ENCODE data around the gene CFAP52.

Gene CFAP52

GRCh38 chr17:9643611-9644010 is 67.2 kb downstream of the CFAP52 start:
- no peak for TF ChIP-seq CTCF (IDR thresholded peaks at IDR 0.05; ENCODE audit: low read depth, low read length)
- Histone ChIP-seq H3K36me3 (no peaks in the 10 kb centered on the region), H3K9me3 (no peaks in the 10 kb centered on the region), H3K27me3 (no peaks in the 10 kb centered on the region), H3K4me3 (ENCODE audit: low read depth, low read length) (no peak overlapping the region), H3K4me1 (no peaks in the 10 kb centered on the region)
- no peak for DNase-seq

GRCh38 chr17:9644910-9645751 is 68.7 kb downstream of the CFAP52 start, which contains the start of gene USP43:
Gene USP43 (plus strand): TSS chr17:9645517. CDS start chr17:9645633, 116 bp downstream.
- Histone ChIP-seq H3K9me3 (no peaks in the 10 kb centered on the region), H3K36me3 (no peaks in the 10 kb centered on the region), H3K4me3 (ENCODE audit: low read depth, low read length) (no peak within 1 kb of the TSS), H3K4me1 (no peaks in the 10 kb centered on the region), H3K27me3 (no peaks in the 10 kb centered on the region)
- DNase-seq: no peak
- no peak for TF ChIP-seq CTCF (IDR thresholded peaks at IDR 0.05; ENCODE audit: low read depth, low read length)

GRCh38 chr17:9645851-9646545 is 69.6 kb downstream of the CFAP52 start:
- H3K27me3 ChIP-seq: no peaks in the 10 kb centered on the region
- DNase-seq: no peak
- TF ChIP-seq CTCF (IDR thresholded peaks at IDR 0.05; ENCODE audit: low read depth, low read length): no peak

GRCh38 chr17:9646546-9646885 is 70.1 kb downstream of the CFAP52 start:
- Histone ChIP-seq H3K27me3 (no peaks in the 10 kb centered on the region), H3K4me3 (ENCODE audit: low read depth, low read length) (no peak overlapping the region), H3K9me3 (no peaks in the 10 kb centered on the region), H3K36me3 (no peaks in the 10 kb centered on the region), H3K4me1 (no peaks in the 10 kb centered on the region)
- no peak for DNase-seq
- TF ChIP-seq CTCF (IDR thresholded peaks at IDR 0.05; ENCODE audit: low read depth, low read length): no peak

More at GRCh38 chr17:9645851-9646545, 69.6 kb downstream of the CFAP52 start:
- Histone ChIP-seq H3K9me3 (no peaks in the 10 kb centered on the region), H3K4me1 (no peaks in the 10 kb centered on the region), H3K4me3 (ENCODE audit: low read depth, low read length) (no peak overlapping the region), H3K36me3 (no peaks in the 10 kb centered on the region)

GRCh38 chr17:9647014-9647413 is 70.6 kb downstream of the CFAP52 start:
- no peak for DNase-seq
- no peak for TF ChIP-seq CTCF (IDR thresholded peaks at IDR 0.05; ENCODE audit: low read depth, low read length)
- Histone ChIP-seq H3K27me3 (no peaks in the 10 kb centered on the region), H3K9me3 (no peaks in the 10 kb centered on the region), H3K36me3 (no peaks in the 10 kb centered on the region), H3K4me3 (ENCODE audit: low read depth, low read length) (no peak overlapping the region), H3K4me1 (no peaks in the 10 kb centered on the region)
